ENCODE data around the gene TSPEAR. TPM values are rescaled to one million over a fixed set of nuclear protein-coding genes. Genes with fewer than 3 reads are reported as not detected.
"Not testable (repeated sequence)": the region's sequence is repeated elsewhere in the genome, so short reads cannot be mapped to it uniquely, and the experiment has no call there.

The TSPEAR gene
- total RNA-seq, 4 donors from 2014 or later, result not detected

GRCh38 chr21:44564886-44565598 is 146.3 kb downstream of the TSPEAR start:
- Histone ChIP-seq H3K4me1 (no peaks in the 10 kb centered on the region), H3K27me3 (peaks cover 6% of the 10 kb centered on the region), H3K4me3 (no peak overlapping the region), H3K9me3 (no peaks in the 10 kb centered on the region), H3K36me3 (no peaks in the 10 kb centered on the region), H3K27ac (no peak overlapping the region)
- intact Hi-C loops (cut with DNase I; ENCODE audit: low total_unique reads) (no loop called here), in situ Hi-C loops (cut with MboI; ENCODE audit: low pct_ligation_motif_present in 1 of 4, low pct_unique_long_range_greater_than_20kb in 1 of 4, low sequenced_read_pairs in 3 of 4) (no loop called here)
- no peak for TF ChIP-seq EP300 (IDR thresholded peaks at IDR 0.05; ENCODE audit: low read depth)
- no peak for TF ChIP-seq POLR2AphosphoS5 (IDR thresholded peaks at IDR 0.05)
- TF ChIP-seq POLR2A (IDR thresholded peaks at IDR 0.05), result no peak
- TF ChIP-seq, protein P1, sequence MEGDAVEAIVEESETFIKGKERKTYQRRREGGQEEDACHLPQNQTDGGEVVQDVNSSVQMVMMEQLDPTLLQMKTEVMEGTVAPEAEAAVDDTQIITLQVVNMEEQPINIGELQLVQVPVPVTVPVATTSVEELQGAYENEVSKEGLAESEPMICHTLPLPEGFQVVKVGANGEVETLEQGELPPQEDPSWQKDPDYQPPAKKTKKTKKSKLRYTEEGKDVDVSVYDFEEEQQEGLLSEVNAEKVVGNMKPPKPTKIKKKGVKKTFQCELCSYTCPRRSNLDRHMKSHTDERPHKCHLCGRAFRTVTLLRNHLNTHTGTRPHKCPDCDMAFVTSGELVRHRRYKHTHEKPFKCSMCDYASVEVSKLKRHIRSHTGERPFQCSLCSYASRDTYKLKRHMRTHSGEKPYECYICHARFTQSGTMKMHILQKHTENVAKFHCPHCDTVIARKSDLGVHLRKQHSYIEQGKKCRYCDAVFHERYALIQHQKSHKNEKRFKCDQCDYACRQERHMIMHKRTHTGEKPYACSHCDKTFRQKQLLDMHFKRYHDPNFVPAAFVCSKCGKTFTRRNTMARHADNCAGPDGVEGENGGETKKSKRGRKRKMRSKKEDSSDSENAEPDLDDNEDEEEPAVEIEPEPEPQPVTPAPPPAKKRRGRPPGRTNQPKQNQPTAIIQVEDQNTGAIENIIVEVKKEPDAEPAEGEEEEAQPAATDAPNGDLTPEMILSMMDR (IDR thresholded peaks at IDR 0.05), result no peak
- DNase-seq, result no peak
- 0 to 27% methylated on average over 1 of the region's 1 CpG for WGBS, 2 donors (ENCODE audit: low coverage in 1 of 2)

DNA sequence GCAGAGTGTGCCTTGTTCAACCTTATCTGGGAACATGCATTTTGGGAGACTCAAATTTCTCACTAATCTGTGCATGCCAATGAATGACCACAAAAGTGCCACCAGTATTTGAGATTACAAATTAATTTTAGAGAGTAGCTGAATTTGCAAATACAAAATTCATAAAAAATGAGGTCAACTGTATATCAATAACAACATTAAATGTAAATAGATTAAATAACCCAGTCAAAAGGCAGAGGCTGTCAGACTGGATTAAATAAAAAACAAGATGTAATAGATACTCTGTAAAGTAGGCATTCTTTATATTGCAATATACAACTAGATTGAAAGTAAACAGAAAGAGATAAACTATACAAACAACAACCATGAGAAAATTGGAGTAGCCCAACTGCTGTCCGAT is 147.3 kb downstream of the TSPEAR start:
- no peak for DNase-seq
- Histone ChIP-seq H3K27me3 (peaks cover 6% of the 10 kb centered on the region), H3K36me3 (no peaks in the 10 kb centered on the region), H3K27ac (no peak overlapping the region), H3K9me3 (no peaks in the 10 kb centered on the region), H3K4me3 (no peak overlapping the region), H3K4me1 (no peaks in the 10 kb centered on the region)
- in situ Hi-C loops (cut with MboI; ENCODE audit: low pct_ligation_motif_present in 1 of 4, low pct_unique_long_range_greater_than_20kb in 1 of 4, low sequenced_read_pairs in 3 of 4), result no loop called here
- 75 to 91% methylated on average over 1 of the region's 1 CpG for WGBS, 2 donors (ENCODE audit: low coverage in 1 of 2)
- intact Hi-C loops (cut with DNase I; ENCODE audit: low total_unique reads), result no loop called here
- no peak for TF ChIP-seq POLR2A (IDR thresholded peaks at IDR 0.05)
- no peak for TF ChIP-seq EP300 (IDR thresholded peaks at IDR 0.05; ENCODE audit: low read depth)
- TF ChIP-seq, protein P1 (IDR thresholded peaks at IDR 0.05), result no peak
- TF ChIP-seq POLR2AphosphoS5 (IDR thresholded peaks at IDR 0.05), result no peak

DNA sequence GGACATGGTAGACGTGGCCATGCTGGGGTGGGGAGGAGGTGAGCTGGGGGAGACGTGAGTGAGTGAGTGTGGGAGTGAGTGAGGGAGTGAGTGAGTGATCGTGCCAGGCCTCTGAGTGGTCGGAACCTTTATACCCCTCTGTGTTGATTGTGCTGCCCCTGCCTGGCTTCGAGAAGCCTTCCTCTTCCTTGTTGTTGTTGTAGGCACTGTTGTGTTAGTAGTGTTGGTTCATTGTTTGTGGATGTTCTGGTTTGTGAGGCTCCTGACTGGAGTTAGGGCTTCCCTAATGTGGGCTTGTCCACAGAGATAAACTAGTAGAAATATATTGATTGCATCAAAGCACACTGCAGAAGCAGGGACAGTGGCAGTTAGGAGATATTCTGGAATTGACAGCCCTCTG is 152.7 kb downstream of the TSPEAR start, which contains the start of gene KRTAP10-3:
Gene KRTAP10-3, minus strand, starts transcription at position 101 of the 400 bp plus-strand sequence. Its CDS starts 80 bp downstream, at position 21.
- in situ Hi-C loops (cut with MboI; ENCODE audit: low pct_ligation_motif_present in 1 of 4, low pct_unique_long_range_greater_than_20kb in 1 of 4, low sequenced_read_pairs in 3 of 4), result no loop called here
- DNase-seq, result no peak
- H3K4me1 ChIP-seq, result no peaks in the 10 kb centered on the region
- intact Hi-C loops (cut with DNase I; ENCODE audit: low total_unique reads), result no loop called here
- no peaks in the 10 kb centered on the region for H3K36me3 ChIP-seq
- no peaks in the 10 kb centered on the region for H3K9me3 ChIP-seq
- 66% methylated on average over 5 of the region's 5 CpGs; no CpG with 5 or more reads in 1 of the 2 donors for WGBS, 2 donors (ENCODE audit: low coverage in 1 of 2)
- no peak for TF ChIP-seq EP300 (IDR thresholded peaks at IDR 0.05; ENCODE audit: low read depth)
- TF ChIP-seq, protein P1 (IDR thresholded peaks at IDR 0.05), result no peak
- peaks cover 25% of the 10 kb centered on the region for H3K27me3 ChIP-seq
- H3K27ac ChIP-seq, result no peak within 1 kb of the TSS
- H3K4me3 ChIP-seq, result no peak within 1 kb of the TSS

DNA sequence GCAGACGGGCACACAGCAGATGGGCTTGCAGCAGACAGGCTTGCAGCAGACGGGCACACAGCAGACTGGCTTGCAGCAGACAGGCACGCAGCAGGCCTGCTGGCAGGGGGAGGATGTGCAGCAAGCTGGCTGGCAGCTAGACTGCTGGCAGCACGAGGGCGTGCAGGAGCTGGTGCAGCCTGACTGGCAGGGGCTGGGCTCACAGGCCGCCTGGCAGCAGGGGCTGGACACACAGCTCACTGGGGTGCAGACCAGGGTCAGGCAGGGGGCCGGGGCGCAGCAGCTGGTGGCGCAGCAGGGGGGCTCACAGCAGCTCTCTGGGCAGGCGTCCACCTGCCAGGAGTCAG is 153.1 kb downstream of the TSPEAR start:
- WGBS, 2 donors (ENCODE audit: low coverage in 1 of 2), result 75% methylated on average over 6 of the region's 10 CpGs; no CpG with 5 or more reads in 1 of the 2 donors
- in situ Hi-C loops (cut with MboI; ENCODE audit: low pct_ligation_motif_present in 1 of 4, low pct_unique_long_range_greater_than_20kb in 1 of 4, low sequenced_read_pairs in 3 of 4), result not testable (repeated sequence)

More for the DNA sequence above, 153.1 kb downstream of the TSPEAR start:
- intact Hi-C loops (cut with DNase I; ENCODE audit: low total_unique reads); H3K4me3 ChIP-seq; H3K27ac ChIP-seq; DNase-seq; H3K36me3 ChIP-seq; H3K9me3 ChIP-seq; H3K4me1 ChIP-seq: not testable (repeated sequence)
- peaks cover 23% of the 10 kb centered on the region for H3K27me3 ChIP-seq
